Suppressor macrophage treated with lipopolysaccharide for 4 hours (primary cell): Measurements from ENCODE around the gene PTPRN2.

Source experiments
- DNase-seq: peaks from one replicate; pipeline ENCODE4 v3.0.0-alpha.2; 2020

Gene PTPRN2

GRCh38 chr7:158143196-158144120, 444.2 kb downstream of the PTPRN2 start:
- no peak for DNase-seq

GRCh38 chr7:158142657-158143056, 445.0 kb downstream of the PTPRN2 start:
- no peak for DNase-seq

- DNase-seq, result no peak
Observed at GRCh38 chr7:158141806-158142518, 445.7 kb downstream of the PTPRN2 start.

GRCh38 chr7:158141221-158141582, 446.4 kb downstream of the PTPRN2 start:
- DNase-seq, result no peak

DNA sequence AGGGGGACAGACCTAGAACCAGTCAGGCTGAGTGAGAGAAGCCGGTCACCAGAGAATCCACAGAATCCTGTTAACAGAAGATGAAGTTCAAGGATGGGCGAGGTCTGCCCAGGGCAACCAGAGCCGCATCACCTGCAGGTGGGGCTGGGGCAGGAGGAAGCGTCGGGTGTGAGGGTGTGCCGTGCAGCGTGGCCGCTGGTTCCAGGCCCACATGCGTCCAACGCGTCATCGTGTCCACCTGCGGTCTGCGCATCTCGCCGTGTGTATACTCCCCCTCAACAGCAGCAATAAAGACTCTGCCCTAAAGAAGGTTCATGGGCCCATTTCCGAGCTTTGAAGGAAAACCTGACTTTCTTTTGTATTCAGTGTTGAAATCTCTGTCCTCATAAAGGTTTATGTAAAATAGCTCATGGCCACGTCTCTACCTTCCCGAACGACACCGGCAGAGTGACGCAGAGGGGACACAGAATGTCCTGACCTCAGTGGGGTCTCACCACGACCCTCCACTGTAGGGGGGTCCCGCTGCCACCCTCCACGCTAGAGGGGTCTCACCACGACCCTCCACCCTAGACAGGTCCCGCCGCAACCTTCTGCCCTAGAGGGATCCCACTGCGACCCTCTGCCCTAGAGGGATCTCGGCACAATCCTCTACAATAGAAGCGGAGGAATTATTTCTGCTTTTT, 446.9 kb downstream of the PTPRN2 start:
- no peak for DNase-seq

DNA sequence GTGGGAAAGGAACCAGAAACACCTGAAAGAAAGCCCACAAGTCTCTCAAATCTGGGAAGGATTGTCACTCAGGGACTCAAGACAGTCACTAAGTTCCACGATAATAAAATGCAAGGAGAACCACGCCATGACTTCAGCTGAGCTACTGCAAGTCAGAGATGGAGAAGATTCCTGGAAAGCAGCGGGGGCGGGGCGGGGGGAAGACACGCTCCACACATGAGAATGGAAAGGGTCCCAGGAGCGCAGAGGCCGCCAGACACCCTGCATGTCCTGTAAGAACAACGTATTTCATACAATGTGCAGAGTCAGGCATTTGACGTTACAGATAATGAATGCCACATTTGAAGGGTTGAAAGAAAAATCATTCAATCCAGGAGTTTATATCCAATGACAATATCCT, 448.1 kb downstream of the PTPRN2 start:
- DNase-seq, result no peak

GRCh38 chr7:158138329-158138597, 449.4 kb downstream of the PTPRN2 start:
- DNase-seq, result no peak

GRCh38 chr7:158137516-158138328, 449.9 kb downstream of the PTPRN2 start:
- no peak for DNase-seq

DNA sequence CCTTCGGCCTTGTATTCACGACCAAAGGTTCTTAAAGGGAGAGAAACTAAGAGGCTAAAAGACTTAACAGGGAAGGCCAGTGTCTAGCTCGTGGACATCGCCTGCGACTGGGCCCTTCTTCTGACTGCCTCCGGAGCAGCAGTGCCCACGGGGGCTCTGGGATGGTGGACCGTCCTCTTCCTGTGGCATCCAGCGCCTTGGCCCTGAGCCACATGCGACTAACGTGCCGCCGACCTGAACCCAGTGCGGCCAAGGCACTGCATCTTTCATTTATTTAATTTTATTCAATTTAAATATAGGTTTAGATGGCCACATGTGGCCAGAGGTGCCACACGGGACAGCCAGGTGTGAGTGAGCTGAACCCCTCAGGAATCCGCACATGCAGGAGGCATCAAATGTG, 451.7 kb downstream of the PTPRN2 start:
- DNase-seq, result no peak

DNA sequence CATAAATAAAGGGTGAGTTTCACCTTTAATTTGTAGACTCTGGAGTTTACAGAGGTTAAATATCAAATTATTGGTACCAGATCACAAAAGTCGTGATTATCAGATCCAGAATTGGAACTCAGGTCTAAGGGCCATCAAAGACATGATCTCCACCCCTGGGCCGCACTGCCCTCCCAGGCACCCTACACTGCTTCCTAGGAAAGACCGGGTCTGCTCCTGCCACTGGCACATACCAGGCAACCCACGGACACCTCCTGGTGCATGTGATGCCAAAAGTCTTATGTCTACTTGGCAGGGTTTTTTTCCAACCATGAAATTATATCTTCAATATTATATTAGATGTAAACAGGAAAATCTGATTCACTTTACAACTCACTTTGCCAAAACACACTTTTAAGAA, 452.8 kb downstream of the PTPRN2 start:
- DNase-seq, result no peak

- DNase-seq, result no peak
Observed at GRCh38 chr7:158133515-158134271, 453.9 kb downstream of the PTPRN2 start.

GRCh38 chr7:158133057-158133456, 454.6 kb downstream of the PTPRN2 start:
- DNase-seq, result no peak

DNA sequence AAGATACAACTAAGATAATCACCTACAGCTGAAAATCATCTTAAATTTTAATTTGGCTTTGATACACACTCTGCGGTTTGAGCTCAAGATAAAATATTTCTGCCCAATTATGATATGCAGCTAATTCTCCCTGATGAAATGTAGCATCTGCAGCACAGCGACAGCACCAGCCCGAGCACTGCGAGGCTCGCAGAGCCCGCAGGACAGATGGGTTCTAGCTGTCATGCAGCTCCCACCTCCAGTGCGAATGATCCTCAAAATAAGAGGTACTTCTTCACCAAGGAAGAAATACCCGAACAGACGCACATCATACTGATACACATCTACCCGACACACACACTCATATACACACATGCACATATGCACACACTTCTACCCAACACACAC, 457.6 kb downstream of the PTPRN2 start:
- DNase-seq, result no peak

DNA sequence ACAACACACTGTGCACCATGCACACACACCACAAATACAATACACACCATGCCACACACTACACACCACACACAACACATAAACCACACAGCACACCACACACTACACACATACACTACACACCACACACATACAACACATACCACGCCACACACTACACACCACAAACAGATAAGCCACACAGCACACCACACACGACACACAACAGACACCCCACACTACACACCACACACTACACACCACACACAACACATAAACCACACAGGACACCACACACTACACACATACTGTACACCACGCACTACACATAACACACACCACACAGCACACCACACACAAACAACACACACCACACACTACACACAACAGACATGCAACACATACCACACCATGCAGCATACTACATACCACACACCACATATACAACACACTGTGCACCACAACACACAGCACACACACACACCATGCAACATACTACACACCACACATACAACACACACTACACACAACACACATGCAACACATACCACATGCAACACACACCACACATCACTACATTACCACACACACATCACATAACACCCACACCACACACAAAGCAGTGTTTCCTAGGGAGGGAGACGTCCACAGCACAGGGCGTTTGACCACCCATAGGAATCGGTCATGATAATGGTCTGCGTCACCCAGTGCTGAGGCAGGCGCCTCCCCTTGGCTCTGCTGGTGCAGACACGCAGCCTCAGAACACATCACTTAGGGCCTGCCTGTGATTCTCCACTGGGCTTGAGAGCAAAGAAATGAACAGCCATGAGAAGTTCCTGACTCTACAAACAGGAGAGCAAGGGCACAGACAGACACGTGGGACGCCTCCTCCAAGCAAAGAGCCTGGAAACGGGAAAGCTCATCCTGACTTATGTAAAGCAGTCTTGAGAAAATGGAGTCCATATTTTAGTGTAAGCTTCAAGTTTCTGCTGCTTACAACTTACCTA, 458.3 kb downstream of the PTPRN2 start:
- DNase-seq, result no peak

DNA sequence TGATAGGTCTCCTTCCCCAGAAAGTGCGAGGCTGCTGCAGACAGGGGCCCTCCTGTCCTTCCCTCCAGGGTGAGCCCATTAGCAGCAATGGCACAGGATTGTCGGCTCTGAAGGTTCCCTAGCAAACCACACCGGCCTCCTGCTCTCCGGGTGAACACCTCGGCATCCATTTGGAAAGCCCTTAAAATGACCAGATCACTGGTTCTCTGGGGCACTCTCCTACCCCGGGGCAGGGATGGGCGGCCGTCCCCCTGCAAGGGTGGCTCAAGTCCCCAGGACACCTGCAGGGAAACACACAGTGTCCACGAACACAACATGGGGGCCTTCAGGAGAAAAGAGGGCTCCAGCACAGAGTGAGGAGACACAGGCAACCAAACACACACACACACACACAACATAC, 459.1 kb downstream of the PTPRN2 start:
- DNase-seq, result no peak

GRCh38 chr7:158127241-158127640, 460.4 kb downstream of the PTPRN2 start:
- DNase-seq, result no peak

DNA sequence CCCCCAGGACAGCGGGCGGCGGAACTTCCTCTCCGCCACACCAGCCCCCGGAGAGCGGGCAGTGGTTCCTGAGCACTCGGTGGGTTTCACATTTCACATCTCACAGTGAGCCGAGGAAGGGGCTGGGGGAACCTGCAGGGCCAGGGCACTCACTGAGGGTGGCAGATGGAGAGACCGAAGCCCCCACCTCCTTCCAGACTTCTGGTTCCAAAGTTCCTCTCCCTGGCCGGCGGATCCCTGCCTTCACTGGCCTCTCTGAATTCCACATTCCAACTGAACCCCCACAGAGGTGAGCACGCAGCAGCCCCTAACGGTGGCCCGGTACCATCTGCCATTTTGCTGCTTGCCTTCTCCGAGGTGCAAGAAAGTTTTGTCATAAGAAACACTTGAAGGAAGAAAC, 461.0 kb downstream of the PTPRN2 start:
- no peak for DNase-seq

GRCh38 chr7:158125721-158126120, 461.9 kb downstream of the PTPRN2 start:
- no peak for DNase-seq

DNA sequence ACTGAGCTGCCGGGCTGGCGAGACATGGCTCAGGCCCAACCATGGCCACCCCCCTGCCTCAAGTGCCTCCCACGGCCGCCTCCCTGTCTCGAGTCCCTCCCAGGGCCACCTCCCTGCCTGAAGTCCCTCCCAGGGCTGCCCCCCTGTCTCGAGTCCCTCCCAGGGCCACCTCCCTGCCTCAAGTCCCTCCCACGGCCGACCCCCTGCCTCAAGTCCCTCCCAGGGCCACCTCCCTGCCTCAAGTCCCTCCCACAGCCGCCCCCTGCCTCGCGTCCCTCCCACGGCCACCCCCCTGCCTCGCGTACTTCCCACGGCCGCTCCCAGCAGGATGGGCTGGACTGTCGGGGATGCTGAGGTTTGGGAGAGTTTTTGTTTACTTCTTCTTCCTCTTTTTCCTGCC, 462.5 kb downstream of the PTPRN2 start:
- DNase-seq, result no peak

GRCh38 chr7:158124671-158125079, 462.9 kb downstream of the PTPRN2 start:
- DNase-seq, result no peak

DNA sequence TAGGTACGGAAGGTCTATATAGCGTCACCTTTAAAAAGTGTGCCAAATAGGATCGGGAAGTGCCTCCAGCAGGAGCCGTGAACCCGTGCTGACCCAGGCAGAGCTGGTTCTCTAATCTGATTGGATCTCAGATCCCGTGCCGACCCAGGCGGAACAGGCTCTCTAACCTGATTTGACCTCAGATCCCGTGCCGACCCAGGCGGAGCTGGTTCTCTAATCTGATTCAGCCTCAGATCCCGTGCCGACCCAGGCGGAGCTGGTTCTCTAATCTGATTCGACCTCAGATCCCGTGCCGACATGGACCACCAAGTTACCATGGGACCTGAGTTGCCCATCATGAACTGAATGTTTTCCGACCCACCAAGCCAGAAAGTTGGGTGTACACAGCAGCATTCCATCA, 463.9 kb downstream of the PTPRN2 start:
- DNase-seq, result no peak
